Ascending aorta (tissue), 2 donors: Measurements from ENCODE around the gene HOXA2. TPM values are rescaled to one million over a fixed set of nuclear protein-coding genes. Genes with fewer than 3 reads are reported as not detected.

Experiments
- DNase-seq, 2 donors: peaks; one replicate each; pipeline ENCODE4 v3.0.0-alpha.2; 2019; ENCODE audit warnings: low spot score in 2 of 2
- H3K27ac ChIP-seq, 2 donors: fragments of 200-600 bp; sonication (generic); one replicate each; pipeline ENCODE4 v1.5.1; 2016 to 2017; ENCODE audit warnings: mild to moderate bottlenecking in 1 of 2
- H3K27me3 ChIP-seq: fragments of 200-600 bp; sonication (generic); one replicate; pipeline ENCODE4 v1.5.1; 2017
- H3K36me3 ChIP-seq, 2 donors: fragments of 200-600 bp; sonication (generic); one replicate each; pipeline ENCODE4 v1.5.1; 2016
- H3K4me1 ChIP-seq, 2 donors: fragments of 200-600 bp; sonication (generic); one replicate each; pipeline ENCODE4 v1.5.1; 2016 to 2017; ENCODE audit warnings: mild to moderate bottlenecking in 1 of 2
- H3K4me3 ChIP-seq, 2 donors: fragments of 200-600 bp; sonication (generic); one replicate each; pipeline ENCODE4 v1.5.1; 2016 to 2017; ENCODE audit warnings: mild to moderate bottlenecking in 1 of 2
- H3K9me3 ChIP-seq, 2 donors: fragments of 200-600 bp; sonication (generic); one replicate each; pipeline ENCODE4 v1.5.1; 2016
- CTCF ChIP-seq, 3 experiments: fragments of 200-600 bp in 2 of 3; fragments of 450-650 bp in 1 of 3; sonication (generic) in 2 of 3; IDR thresholded peaks; one replicate each; pipeline ENCODE4 v1.5.1; 2016 to 2019; ENCODE audit warnings: antibody characterized with exemption in 3 of 3, mild to moderate bottlenecking in 1 of 3, moderate library complexity in 1 of 3
- intact Hi-C: fragments of 100-400 bp; cut with DNase I; formaldehyde crosslinking; loops from one replicate; pipeline ENCODE4 v1.15.1; 2023
- total RNA-seq: library from RNA; depleted of rRNA; stranded (reverse); fragments of >200 nt; gene quantifications from one replicate; pipeline ENCODE4 v1.1.0, GENCODE V29; 2016

HOXA2 gene
- total RNA-seq, 1 donor from 2014 or later = 36.5 TPM

- peak overlapping the region; percentile 89 to 97 for H3K27ac ChIP-seq
- peak in 1 of 2 donors; percentile 54 for DNase-seq
- no peak for TF ChIP-seq CTCF (IDR thresholded peaks at IDR 0.05)
- intact Hi-C loops = loop anchor here (2.0 kb wide), 1 partner anchor 18 kb away; no protein-coding TSS in a partner anchor
- H3K36me3 ChIP-seq = no peaks in the 10 kb centered on the region
- H3K9me3 ChIP-seq = no peaks in the 10 kb centered on the region
- peak overlapping the region; percentile 42 to 67 for H3K4me3 ChIP-seq
- H3K27me3 ChIP-seq = no peaks in the 10 kb centered on the region
- peaks cover 0 to 22% of the 10 kb centered on the region in 2 donors for H3K4me1 ChIP-seq
These were observed 20.6 kb upstream of the HOXA2 start for GRCh38 chr7:27123007-27123476.

GRCh38 chr7:27122077-27122910 lies 19.8 kb upstream of the HOXA2 start:
- H3K36me3 ChIP-seq = no peaks in the 10 kb centered on the region
- peak overlapping the region; percentile 89 to 97 for H3K27ac ChIP-seq
- H3K4me1 ChIP-seq = peaks cover 0 to 22% of the 10 kb centered on the region in 2 donors
- TF ChIP-seq CTCF (IDR thresholded peaks at IDR 0.05) = no peak
- no peaks in the 10 kb centered on the region for H3K27me3 ChIP-seq
- intact Hi-C loops = loop anchor here (2.0 kb wide), 1 partner anchor 17 kb away; no protein-coding TSS in a partner anchor
- no peaks in the 10 kb centered on the region for H3K9me3 ChIP-seq
- DNase-seq = peak in 1 of 2 donors; percentile 63
- peak overlapping the region; percentile 42 to 67 for H3K4me3 ChIP-seq

- intact Hi-C loops = loop anchor here (2.0 kb wide), 1 partner anchor 17 kb away; no protein-coding TSS in a partner anchor
- Histone ChIP-seq H3K9me3 (no peaks in the 10 kb centered on the region), H3K27ac (peak overlapping the region; percentile 89 to 97), H3K36me3 (no peaks in the 10 kb centered on the region), H3K27me3 (no peaks in the 10 kb centered on the region), H3K4me3 (peak overlapping the region; percentile 42 to 67), H3K4me1 (peaks cover 0 to 22% of the 10 kb centered on the region in 2 donors)
- DNase-seq = no peak
- TF ChIP-seq CTCF (IDR thresholded peaks at IDR 0.05) = no peak
These were observed 19.2 kb upstream of the HOXA2 start for GRCh38 chr7:27121684-27122076.

- intact Hi-C loops = loop anchor here (10.0 kb wide), 1 partner anchor 1295 kb away; the partner anchor contains the start of gene CREB5
- Histone ChIP-seq H3K36me3 (no peaks in the 10 kb centered on the region), H3K27ac (peak overlapping the region; percentile 89 to 97), H3K9me3 (no peaks in the 10 kb centered on the region), H3K4me3 (peak overlapping the region in 1 of 2 donors; percentile 63), H3K4me1 (peaks cover 0 to 22% of the 10 kb centered on the region in 2 donors), H3K27me3 (no peaks in the 10 kb centered on the region)
- TF ChIP-seq CTCF (IDR thresholded peaks at IDR 0.05) = no peak
- no peak for DNase-seq
These were observed 17.0 kb upstream of the HOXA2 start for GRCh38 chr7:27119412-27119911.

GRCh38 chr7:27118580-27118979 lies 16.1 kb upstream of the HOXA2 start:
- H3K27ac ChIP-seq = peak overlapping the region; percentile 89 to 97
- no peaks in the 10 kb centered on the region for H3K27me3 ChIP-seq
- H3K4me3 ChIP-seq = peak overlapping the region; percentile 63 to 66
- H3K36me3 ChIP-seq = no peaks in the 10 kb centered on the region
- DNase-seq = no peak
- TF ChIP-seq CTCF (IDR thresholded peaks at IDR 0.05) = no peak
- peaks cover 0 to 22% of the 10 kb centered on the region in 2 donors for H3K4me1 ChIP-seq
- intact Hi-C loops = loop anchor here (10.0 kb wide), 1 partner anchor 1296 kb away; the partner anchor contains the start of gene CREB5
- no peaks in the 10 kb centered on the region for H3K9me3 ChIP-seq
